ENCODE results near the gene CKS1B.

Gene CKS1B

GRCh38 chr1:154988058-154988954 is 13.8 kb downstream of the CKS1B start:
- no peak for DNase-seq

DNA sequence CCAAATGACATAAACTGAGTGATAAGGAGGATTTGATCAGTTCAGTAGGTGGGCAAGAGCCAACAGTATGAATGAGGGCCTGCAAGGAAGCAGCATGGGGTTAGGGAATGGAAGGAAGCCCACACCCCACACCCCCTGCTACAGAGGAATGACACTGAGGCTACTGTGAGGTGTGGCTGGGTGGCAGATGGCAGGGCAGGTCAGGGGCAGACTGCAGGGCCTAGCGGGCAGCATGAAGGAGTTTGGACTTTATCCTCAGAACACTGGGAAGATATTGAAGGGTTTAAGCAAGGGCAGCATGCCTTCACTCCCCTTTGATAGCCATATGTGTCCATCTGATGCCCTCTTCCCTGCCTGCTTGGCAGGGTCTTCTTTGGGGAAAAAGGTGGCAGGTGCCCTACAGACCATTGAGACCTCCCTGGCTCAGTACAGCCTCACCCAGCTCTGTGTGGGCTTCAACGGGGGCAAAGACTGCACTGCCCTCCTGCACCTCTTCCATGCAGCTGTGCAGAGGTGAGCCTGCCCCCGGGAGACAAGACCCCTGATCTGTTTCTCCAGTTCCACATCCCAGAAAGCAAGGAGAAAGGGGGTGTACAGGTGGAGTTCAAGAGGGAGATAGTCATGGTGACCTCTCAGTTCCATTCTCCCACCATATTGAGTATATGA is 14.8 kb downstream of the CKS1B start:
- no peak for DNase-seq

GRCh38 chr1:154990276-154990675 is 15.8 kb downstream of the CKS1B start:
- DNase-seq: no peak

DNA sequence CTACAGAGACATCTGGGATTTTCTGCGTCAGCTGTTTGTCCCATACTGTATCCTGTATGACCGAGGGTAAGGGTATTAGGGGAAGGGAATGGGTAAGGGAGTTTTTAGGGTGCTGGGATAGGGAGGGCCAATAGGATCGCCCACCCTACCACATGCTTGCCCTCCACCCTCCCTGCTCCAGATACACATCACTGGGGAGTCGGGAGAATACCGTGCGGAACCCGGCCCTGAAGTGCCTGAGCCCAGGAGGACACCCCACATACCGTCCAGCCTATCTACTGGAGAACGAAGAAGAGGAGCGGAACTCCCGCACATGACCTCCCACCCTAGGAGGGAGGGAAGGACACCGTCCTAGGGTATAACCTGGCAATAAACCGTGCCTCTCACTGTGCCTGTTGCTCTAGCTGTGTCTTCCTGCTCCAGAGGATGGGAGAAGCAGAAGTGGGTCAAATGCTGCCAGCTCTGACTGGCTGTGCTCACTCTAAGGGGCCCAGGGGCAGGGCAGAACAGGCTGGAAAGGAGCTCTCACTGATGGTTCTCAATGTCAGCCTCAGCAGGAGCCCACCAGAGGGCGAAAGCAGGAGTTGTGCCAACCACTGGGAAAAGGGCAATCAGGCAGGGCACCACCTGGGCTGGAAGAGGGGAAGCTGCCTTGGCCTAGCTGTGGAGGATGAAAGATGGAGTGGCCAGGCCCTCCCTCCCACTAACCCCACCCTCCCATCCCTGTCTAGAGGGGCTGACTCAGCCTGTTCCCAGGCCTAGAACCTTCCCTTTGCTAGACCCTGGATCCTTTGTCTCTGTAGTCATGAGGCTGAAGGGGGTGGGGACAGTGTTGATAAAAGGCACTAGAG is 18.5 kb downstream of the CKS1B start:
- peak; percentile 62 for DNase-seq

DNA sequence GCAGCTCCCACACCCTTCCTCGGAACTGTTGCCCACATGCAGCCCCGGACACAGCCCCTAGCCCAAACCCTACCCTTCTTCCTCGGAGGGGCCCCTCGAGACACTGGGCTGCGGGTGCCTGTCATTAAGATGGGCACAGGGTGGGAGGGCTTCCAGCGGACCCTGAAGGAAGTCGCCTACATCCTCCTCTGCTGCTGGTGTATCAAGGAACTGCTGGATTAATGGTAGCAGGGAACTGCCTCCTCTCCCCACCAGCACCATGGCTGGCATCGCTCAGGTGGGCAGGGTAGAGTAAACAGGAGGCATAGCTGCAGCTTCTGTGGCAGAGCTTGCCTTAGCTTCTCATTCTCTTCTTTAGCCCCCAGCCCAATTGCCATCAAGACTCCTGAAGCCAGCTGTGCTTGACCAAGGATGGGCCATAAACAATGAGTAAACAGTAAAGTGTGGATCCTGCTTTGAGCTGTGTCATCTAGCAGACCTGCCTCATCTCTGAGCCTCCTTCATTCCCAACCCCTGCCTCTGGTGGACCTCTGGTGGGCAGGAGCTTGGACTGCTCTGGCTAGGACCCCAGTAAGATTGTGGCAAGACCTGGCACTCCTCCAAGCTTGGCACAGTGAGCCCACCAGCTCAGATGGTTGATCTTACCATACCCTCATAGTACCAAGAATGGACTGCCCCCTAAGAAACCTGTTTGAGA is 19.2 kb downstream of the CKS1B start, which contains the start of gene LENEP:
TSS of gene LENEP (plus strand) at position 15 of the 697 bp plus-strand sequence. CDS start at position 37, 22 bp downstream.
- no peak for DNase-seq

DNA sequence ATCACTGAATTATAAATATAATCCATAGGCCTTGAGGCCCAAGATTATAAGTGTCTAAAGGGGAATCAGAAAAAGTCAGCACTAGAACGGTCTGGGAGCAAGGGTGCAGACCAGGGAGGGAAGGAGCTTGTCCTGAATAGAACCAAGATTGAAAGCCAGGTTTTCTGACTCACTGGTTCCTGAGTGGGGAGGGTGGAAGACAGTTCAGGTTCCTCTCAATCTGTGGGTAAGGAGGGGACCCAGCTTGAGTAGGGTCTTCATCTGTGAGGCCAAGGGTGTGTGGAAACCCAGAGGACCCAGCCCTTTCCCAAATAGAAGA is 19.7 kb downstream of the CKS1B start:
- no peak for DNase-seq

- no peak for DNase-seq
These were observed 20.1 kb downstream of the CKS1B start for GRCh38 chr1:154994591-154994990.

GRCh38 chr1:154995301-154995983 is 21.0 kb downstream of the CKS1B start:
- DNase-seq: peak; percentile 84

- DNase-seq: no peak
These were observed 22.7 kb downstream of the CKS1B start for GRCh38 chr1:154996966-154997701.

- no peak for DNase-seq
These were observed 23.8 kb downstream of the CKS1B start for GRCh38 chr1:154998201-154998780.

DNA sequence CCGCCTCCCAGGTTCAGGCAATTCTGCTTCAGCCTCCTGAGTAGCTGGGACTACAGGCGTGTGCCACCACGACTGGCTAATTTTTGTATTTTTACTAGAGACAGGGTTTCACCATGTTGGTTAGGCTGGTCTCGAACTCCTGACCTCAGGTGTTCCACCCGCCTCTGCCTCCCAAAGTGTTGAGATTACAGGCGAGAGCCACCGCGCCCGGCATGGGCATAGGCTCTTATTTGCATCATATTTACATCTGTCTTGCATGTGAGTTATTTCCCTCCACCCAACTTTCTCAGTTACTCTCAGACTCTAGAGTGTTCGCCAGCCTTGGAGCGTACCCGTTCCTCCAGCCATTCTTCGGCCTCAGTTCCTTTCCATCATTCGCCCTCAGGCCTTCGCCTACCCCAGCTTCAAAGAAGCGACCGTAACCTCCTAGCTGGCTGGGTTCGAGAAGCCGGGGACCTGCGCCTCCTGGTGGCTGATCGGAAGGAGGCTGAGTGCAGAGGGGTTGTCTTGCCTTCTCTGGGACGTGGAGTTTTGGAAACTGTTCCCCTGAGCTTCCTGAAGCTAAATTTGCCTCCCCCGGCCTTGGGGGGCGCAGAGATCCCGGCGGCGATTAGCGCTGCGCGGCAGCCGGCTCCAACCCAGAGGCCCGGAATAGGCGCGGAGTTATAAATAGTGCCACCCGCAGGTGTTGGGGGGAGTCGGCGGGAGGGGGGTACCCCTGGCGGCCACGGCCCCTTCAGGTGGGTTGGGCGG is 24.5 kb downstream of the CKS1B start:
- DNase-seq: peak; percentile 78

- DNase-seq: no peak
These were observed 25.3 kb downstream of the CKS1B start for GRCh38 chr1:154999571-155000410.

- DNase-seq: peak; percentile 11
These were observed 25.9 kb downstream of the CKS1B start for GRCh38 chr1:155000411-155000725.

DNA sequence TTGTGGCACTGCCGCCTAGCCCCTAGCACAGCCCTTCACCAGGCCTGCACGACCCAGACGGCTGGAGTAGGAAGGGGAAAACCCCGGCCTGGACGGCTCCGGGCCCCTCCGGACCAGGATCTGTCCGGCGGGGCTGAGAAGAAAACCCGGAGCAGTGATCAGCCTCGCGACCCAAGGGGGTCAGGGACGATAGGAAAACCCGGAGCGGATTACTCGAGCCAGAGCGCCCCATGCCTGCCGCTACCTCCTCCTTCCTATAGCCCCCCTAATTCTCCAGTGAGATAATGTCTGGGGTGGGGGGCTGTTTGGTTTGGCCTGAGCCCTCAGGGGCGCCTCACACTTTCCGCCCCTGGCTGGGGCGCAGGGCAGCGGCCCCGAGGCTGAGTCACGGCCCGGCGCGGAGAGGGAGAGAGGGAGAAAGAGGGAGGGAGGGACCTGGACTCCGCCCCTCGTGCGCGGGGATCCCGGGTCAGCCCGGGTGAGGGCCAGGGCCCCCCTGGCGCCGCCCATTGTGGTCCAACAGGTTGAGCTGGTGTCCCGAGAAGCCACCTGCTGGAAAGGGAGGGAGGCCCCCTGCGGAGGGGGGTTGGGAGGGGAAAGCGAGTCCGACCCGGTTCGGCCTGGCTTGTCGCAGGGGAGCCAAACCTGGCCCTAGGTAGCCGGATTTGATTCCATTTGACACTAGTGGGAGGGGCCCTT is 26.4 kb downstream of the CKS1B start:
- DNase-seq: peak; percentile 82

- no peak for DNase-seq
These were observed 26.9 kb downstream of the CKS1B start for GRCh38 chr1:155001425-155001674.

DNA sequence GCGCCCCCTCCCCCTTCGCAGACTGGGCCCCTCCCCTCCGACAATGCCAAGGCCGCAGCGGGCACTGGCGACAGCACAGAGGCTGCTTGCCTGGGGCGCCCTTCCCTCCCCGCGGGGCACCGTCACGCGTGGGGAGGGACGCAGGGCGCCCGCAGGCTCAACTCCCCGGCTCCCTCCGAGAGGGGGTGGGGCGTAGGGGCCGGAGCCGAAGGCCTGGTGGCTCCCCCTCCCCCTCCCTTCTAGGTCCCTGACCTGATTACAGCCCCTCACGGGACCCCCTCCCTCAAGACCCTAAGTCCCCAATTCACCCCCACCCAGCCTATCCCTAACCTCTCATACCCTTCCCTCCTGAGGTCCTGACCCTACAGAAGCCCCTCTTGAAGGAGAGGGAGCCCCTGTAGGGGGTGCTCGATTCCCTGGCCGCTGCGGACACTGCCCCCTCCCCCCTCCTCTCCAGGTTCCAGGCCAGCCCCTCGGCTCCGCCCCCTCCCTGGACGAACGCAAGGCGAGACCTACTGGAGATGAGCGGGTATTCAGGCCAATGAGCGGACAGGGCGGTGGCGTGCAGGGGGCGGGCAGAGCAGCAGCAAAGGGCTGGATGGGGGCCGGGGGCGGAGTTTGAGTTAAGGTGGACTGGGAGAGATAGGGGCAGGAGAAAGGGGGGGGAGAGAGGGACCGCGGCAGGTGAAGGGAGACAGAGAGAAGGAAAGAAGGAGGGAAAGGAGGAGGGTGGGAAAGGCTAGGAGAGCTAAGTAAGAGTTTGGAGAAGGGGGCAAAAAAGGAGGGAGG is 27.4 kb downstream of the CKS1B start:
- DNase-seq: peak; percentile 99

GRCh38 chr1:155002464-155003226 is 28.2 kb downstream of the CKS1B start, which contains the start of gene ZBTB7B:
TSS of gene ZBTB7B (plus strand) at chr1:155002802. CDS start at chr1:155014661, 11,859 bp downstream.
- peak; percentile 13 for DNase-seq
